Measurements from ENCODE around the gene KPNA2.

GRCh38 chr17:68089881-68090280, 54.3 kb downstream of the KPNA2 start:
- TF ChIP-seq CTCF (IDR thresholded peaks at IDR 0.05; ENCODE audit: low read length) = no peak
- no peak for TF ChIP-seq EZH2phosphoT487 (IDR thresholded peaks at IDR 0.05; ENCODE audit: low read length)
- TF ChIP-seq EZH2 (optimal IDR thresholded peaks at IDR 0.05; ENCODE audit: low read depth, low read length) = no peak

Data from MM.1S (cell line).